K562 (cell line): ENCODE results near the gene PLA2G3. TPM values are rescaled to one million over a fixed set of nuclear protein-coding genes. Genes with fewer than 3 reads are reported as not detected.

Source experiments
- ATAC-seq: fragments of 200-7000 bp; cut with Tn5 transposase; 3 replicates; pipeline ENCODE4 v1.9.1; 2020; ENCODE audit warnings: moderate library complexity
- BruUV-seq: library from RNA; stranded (reverse); fragments of 400-500 nt; replicated peaks from 2 replicates; lab custom pipeline; 2021; lab: Mats Ljungman, UMichigan
- CTCF ChIA-PET: fragments of 300-600 bp; formaldehyde crosslinking; extraction: SDS; loops from one replicate; lab custom pipeline; 2021; ENCODE audit warnings: low intra/inter-chr PET ratio; lab: Yijun Ruan, JAX
- POLR2A ChIA-PET: fragments of 300-600, 350-650 bp; sonication (Branson Sonifier 250); formaldehyde crosslinking; extraction: SDS; loops from one replicate; lab custom pipeline; 2021; ENCODE audit warnings: antibody characterized with exemption, inconsistent platforms; lab: Yijun Ruan, JAX
- DNase-seq, 4 experiments: peaks; one replicate each; pipeline versions ENCODE4 v3.0.0 to v3.0.0-alpha.2; 2011 to 2018; ENCODE audit warnings: low spot score in 3 of 4, mixed read lengths in 3 of 4; ENCODE audit errors: extremely low read depth in 1 of 4
- FAIRE-seq: peaks from 2 replicates; lab custom pipeline; 2011; peaks lifted over from hg19 to GRCh38; lab: Jason Lieb, UNC
- H2AFZ ChIP-seq: 2 replicates; pipeline ENCODE4 v1.6.0; 2011; ENCODE audit warnings: low read depth, low read length, control low read depth, inconsistent platforms
- H3K27ac ChIP-seq: fragments of 200-600 bp; 3 replicates; pipeline ENCODE4 v1.8.0; 2011; ENCODE audit warnings: low read depth, mild to moderate bottlenecking, control low read depth, inconsistent platforms, low read length, moderate library complexity, mixed read lengths; ENCODE audit errors: extremely low read depth
- H3K27me3 ChIP-seq, 2 experiments: fragments of 300-600 bp in 1 of 2; 2 replicates in 1 of 2; 3 replicates in 1 of 2; pipeline versions ENCODE4 v1.6.0 to v1.8.0; 2011; ENCODE audit warnings: inconsistent platforms in 2 of 2, low read length in 2 of 2, mild to moderate bottlenecking in 1 of 2, mixed read lengths in 1 of 2, moderate library complexity in 1 of 2; ENCODE audit not compliant: control insufficient read depth in 2 of 2, insufficient read depth in 2 of 2
- H3K36me3 ChIP-seq: fragments of 300-600 bp; 3 replicates; pipeline ENCODE4 v1.8.0; 2011; ENCODE audit warnings: mild to moderate bottlenecking, low read length, inconsistent platforms; ENCODE audit not compliant: control insufficient read depth, insufficient read depth
- H3K4me1 ChIP-seq, 2 experiments: fragments of 200-600 bp in 1 of 2; replicated peaks in 1 of 2; 2 replicates in 1 of 2; 3 replicates in 1 of 2; pipeline versions ENCODE4 v1.5.1 to v1.8.0; 2011; ENCODE audit warnings: inconsistent platforms in 2 of 2, low read length in 2 of 2, mild to moderate bottlenecking in 1 of 2, mixed read lengths in 1 of 2, moderate library complexity in 1 of 2; ENCODE audit not compliant: control insufficient read depth in 2 of 2, insufficient read depth in 2 of 2
- H3K4me2 ChIP-seq: 2 replicates; pipeline ENCODE4 v1.6.1; 2011; ENCODE audit warnings: low read length, control low read depth, inconsistent platforms, mixed read lengths; ENCODE audit not compliant: insufficient read depth
- H3K4me3 ChIP-seq: fragments of 200-600 bp; sonication (generic), shearing (Covaris generic); 2 replicates; pipeline ENCODE4 v1.5.1; 2016; ENCODE audit warnings: control low read depth, inconsistent platforms
- H3K79me2 ChIP-seq: fragments of 200-600 bp; 3 replicates; pipeline ENCODE4 v1.8.0; 2011; ENCODE audit warnings: low read length, inconsistent platforms; ENCODE audit not compliant: control insufficient read depth, insufficient read depth
- H3K9ac ChIP-seq, 2 experiments: 2 replicates each; pipeline versions ENCODE4 v1.6.0 to v1.6.1; 2011; ENCODE audit warnings: low read depth in 2 of 2, low read length in 2 of 2, control low read depth in 1 of 2, inconsistent platforms in 1 of 2, mild to moderate bottlenecking in 1 of 2, mixed read lengths in 1 of 2; ENCODE audit not compliant: insufficient read depth in 1 of 2
- H3K9me1 ChIP-seq: one replicate; pipeline ENCODE4 v1.6.0; 2011; ENCODE audit warnings: inconsistent platforms, mild to moderate bottlenecking, low read length, moderate library complexity; ENCODE audit not compliant: control insufficient read depth, insufficient read depth
- H3K9me3 ChIP-seq: replicated peaks from 2 replicates; pipeline ENCODE4 v1.5.1; 2011; ENCODE audit warnings: low read depth, low read length, inconsistent platforms; ENCODE audit not compliant: control insufficient read depth, insufficient read depth
- H4K20me1 ChIP-seq: replicated peaks from 2 replicates; pipeline ENCODE4 v1.6.1; 2011; ENCODE audit warnings: low read length, inconsistent platforms, mixed read lengths; ENCODE audit not compliant: control insufficient read depth, insufficient read depth
- BRD9 ChIP-seq: fragments of 450-650 bp; IDR thresholded peaks from 2 replicates; pipeline ENCODE4 v1.6.1; 2018; ENCODE audit warnings: low read depth; ENCODE audit not compliant: partially characterized antibody
- KAT7 ChIP-seq: sonication (generic); formaldehyde crosslinking; IDR thresholded peaks from 2 replicates; pipeline ENCODE4 v1.8.0; 2022; ENCODE audit warnings: missing genetic modification reagents, mild to moderate bottlenecking, borderline replicate concordance
- KDM5B ChIP-seq: fragments of 200-600 bp; sonication (generic); IDR thresholded peaks from 2 replicates; pipeline ENCODE4 v1.6.1; 2012; ENCODE audit warnings: low read depth, mild to moderate bottlenecking, moderate library complexity, low read length, control low read depth, inconsistent platforms; ENCODE audit not compliant: insufficient replicate concordance
- KLF6 ChIP-seq: fragments of 250-450 bp; sonication (Bioruptor Pico); IDR thresholded peaks from 2 replicates; pipeline ENCODE4 v1.4.0; 2020; ENCODE audit warnings: mild to moderate bottlenecking, moderate library complexity, borderline replicate concordance
- NR3C1 ChIP-seq: sonication (generic); formaldehyde crosslinking; IDR thresholded peaks from 2 replicates; pipeline ENCODE4 v1.8.1; 2022; ENCODE audit warnings: missing genetic modification reagents
- PRDM10 ChIP-seq: fragments of 450-650 bp; IDR thresholded peaks from 2 replicates; pipeline ENCODE4 v1.6.1; 2018; ENCODE audit not compliant: partially characterized antibody
- TRIM24 ChIP-seq, 2 experiments: fragments of 450-650 bp; IDR thresholded peaks; 2 replicates each; pipeline ENCODE4 v1.6.1; 2016
- U2AF1 ChIP-seq: fragments of 200-400 bp; formaldehyde crosslinking; optimal IDR thresholded peaks from 2 replicates; pipeline ENCODE3; 2017; ENCODE audit warnings: mild to moderate bottlenecking, low read depth, low read length, moderate library complexity
- ZFP30 ChIP-seq: fragments of 250-450 bp; sonication (Bioruptor Pico); IDR thresholded peaks from 2 replicates; pipeline ENCODE4 v1.8.0; 2022; ENCODE audit warnings: moderate library complexity, mild to moderate bottlenecking, inconsistent platforms, borderline replicate concordance
- ZNF740 ChIP-seq, 3 experiments: fragments of 200-800 bp in 1 of 3; sonication (Bioruptor generic) in 1 of 3; sonication (generic) in 1 of 3; formaldehyde crosslinking in 1 of 3; IDR thresholded peaks; 2 replicates each; pipeline versions ENCODE4 v1.6.1 to v1.8.0; 2016 to 2022; ENCODE audit warnings: mild to moderate bottlenecking in 2 of 3, missing compliant biosample characterization in 2 of 3, missing genetic modification characterization in 2 of 3, missing genetic modification reagents in 1 of 3
- WGBS: fragments of 100-300 bp; shearing (Covaris generic); methylation state at CpG from one replicate; pipeline ENCODE4 v1.1.6; 2016; ENCODE audit warnings: low coverage, mixed read lengths; ENCODE audit not compliant: insufficient coverage; ENCODE audit errors: missing lambda C conversion rate; 5-methylcytosine and 5-hydroxymethylcytosine counted together
- in situ Hi-C: fragments of 300-500 bp; cut with MboI; formaldehyde crosslinking; loops from 4 replicates; pipeline ENCODE4 v1.15.0; 2018; ENCODE audit warnings: inconsistent platforms, mixed read lengths
- intact Hi-C: fragments of 100-400 bp; cut with micrococcal nuclease; formaldehyde crosslinking; loops from 2 replicates; pipeline ENCODE4 v1.14.2; 2022
- polyA plus RNA-seq, 8 experiments: library from polyadenylated mRNA; depleted of rRNA in 4 of 8; stranded (reverse) in 5 of 8; unstranded in 3 of 8; fragments of >200 nt; fragmentation: Nextera tagmentation in 2 of 8; fragmentation: Illumina TruSeq in 1 of 8; extraction: Ambion mirVana in 2 of 8; extraction: Trizol in 1 of 8; gene quantifications; 2 replicates each; pipeline versions ENCODE4 v1.2.1 to v1.2.3, GENCODE V29; 2011 to 2014; ENCODE audit warnings: inconsistent platforms in 1 of 8, missing spikeins in 1 of 8
- total RNA-seq, 7 experiments: library from RNA; depleted of rRNA in 6 of 7; stranded (reverse); fragments of >200 nt in 6 of 7; fragmentation: Illumina TruSeq in 2 of 7; extraction: Trizol in 2 of 7; gene quantifications; 2 replicates each; pipeline versions ENCODE4 v1.2.1 to v1.2.3, GENCODE V29; 2011 to 2021; ENCODE audit warnings: low replicate concordance in 1 of 7
- TF ChIP-seq, protein P1 (sequence below): fragments of 450-650 bp; formaldehyde crosslinking; IDR thresholded peaks from 2 replicates; pipeline ENCODE4 v1.4.0; 2022; ENCODE audit warnings: missing genetic modification characterization
- TF ChIP-seq, protein P2 (sequence below): fragments of 250-450 bp; sonication (Bioruptor Pico); IDR thresholded peaks from 2 replicates; pipeline ENCODE4 v1.4.0; 2020; ENCODE audit warnings: borderline replicate concordance

Gene PLA2G3
- total and polyA plus RNA-seq, 9 of the 15 experiments (the other 6 are each of a cell fraction or from before 2014, with no cell fraction given): 0.18 to 1.4 (median 0.64) TPM

DNA sequence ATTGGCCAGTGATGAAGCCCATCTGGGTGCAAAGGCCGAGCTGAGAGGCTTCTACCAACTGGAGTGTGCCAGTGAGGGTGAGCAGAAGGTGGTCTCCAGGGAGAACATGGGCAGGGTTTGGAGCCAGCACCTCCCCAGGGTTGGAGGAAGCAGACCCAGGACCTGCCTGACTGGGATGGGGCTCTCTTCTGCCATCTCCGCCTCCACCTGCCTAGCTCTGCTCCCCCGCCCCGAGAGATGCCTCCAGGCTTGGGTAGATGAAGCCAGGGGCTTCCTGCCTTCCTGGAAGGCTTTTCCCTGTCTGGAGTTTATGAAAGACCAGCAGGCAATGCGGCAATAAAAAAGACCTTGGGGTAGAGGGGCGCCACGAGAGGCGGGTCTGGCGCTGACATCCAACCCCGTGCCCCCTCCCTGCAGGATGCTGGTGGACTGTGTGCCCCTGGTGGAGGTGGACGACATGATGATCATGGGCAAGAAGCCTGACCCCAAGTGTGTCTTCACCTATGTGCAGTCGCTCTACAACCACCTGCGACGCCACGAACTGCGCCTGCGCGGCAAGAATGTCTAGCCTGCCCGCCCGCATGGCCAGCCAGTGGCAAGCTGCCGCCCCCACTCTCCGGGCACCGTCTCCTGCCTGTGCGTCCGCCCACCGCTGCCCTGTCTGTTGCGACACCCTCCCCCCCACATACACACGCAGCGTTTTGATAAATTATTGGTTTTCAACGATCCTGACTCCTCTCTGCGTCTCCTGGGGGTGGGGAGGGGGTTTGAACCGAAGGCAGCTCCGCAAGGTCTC is 36.2 kb downstream of the PLA2G3 start:
- Histone ChIP-seq H2AFZ (no peak overlapping the region), H3K9me3 (no peaks in the 10 kb centered on the region), H3K4me3 (no peak overlapping the region), H3K4me2 (no peak overlapping the region), H3K27me3 (no peaks in the 10 kb centered on the region), H4K20me1 (no peaks in the 10 kb centered on the region), H3K9me1 (peaks cover 2% of the 10 kb centered on the region), H3K9ac (no peak overlapping the region), H3K27ac (no peak overlapping the region), H3K4me1 (peaks cover 8 to 18% of the 10 kb centered on the region in 2 experiments; a peak in 4 of 5 replicates), H3K36me3 (peaks cover 10% of the 10 kb centered on the region; the same call in 2 of the 3 replicates), H3K79me2 (no peaks in the 10 kb centered on the region)
- in situ Hi-C loops: loop anchor here (5.0 kb wide), 2 partner anchors 38 to 123 kb away; partner anchors contain the start of gene PLA2G3
- ATAC-seq (no peak), DNase-seq (no peak), FAIRE-seq (no peak)
- BruUV-seq: no TSS peak
- CTCF ChIA-PET: no interaction called here
- WGBS: 87% methylated on average over 10 of the region's 33 CpGs
- intact Hi-C loops: no loop called here
- POLR2A ChIA-PET: interaction anchor here (1.0 to 4.4 kb wide), 3 partner anchors 15 to 46 kb away, joined by 3 to 18 read pairs (median 4); no protein-coding TSS in a partner anchor
- TF ChIP-seq, protein P1, sequence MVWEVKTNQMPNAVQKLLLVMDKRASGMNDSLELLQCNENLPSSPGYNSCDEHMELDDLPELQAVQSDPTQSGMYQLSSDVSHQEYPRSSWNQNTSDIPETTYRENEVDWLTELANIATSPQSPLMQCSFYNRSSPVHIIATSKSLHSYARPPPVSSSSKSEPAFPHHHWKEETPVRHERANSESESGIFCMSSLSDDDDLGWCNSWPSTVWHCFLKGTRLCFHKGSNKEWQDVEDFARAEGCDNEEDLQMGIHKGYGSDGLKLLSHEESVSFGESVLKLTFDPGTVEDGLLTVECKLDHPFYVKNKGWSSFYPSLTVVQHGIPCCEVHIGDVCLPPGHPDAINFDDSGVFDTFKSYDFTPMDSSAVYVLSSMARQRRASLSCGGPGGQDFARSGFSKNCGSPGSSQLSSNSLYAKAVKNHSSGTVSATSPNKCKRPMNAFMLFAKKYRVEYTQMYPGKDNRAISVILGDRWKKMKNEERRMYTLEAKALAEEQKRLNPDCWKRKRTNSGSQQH (CRISPR knock-in tag): no peak
- TF ChIP-seq BRD9: no peak
- TF ChIP-seq PRDM10: no peak
- TF ChIP-seq U2AF1: no peak
- TF ChIP-seq ZNF740 (CRISPR knock-in tag; IDR thresholded peaks at IDR 0.05): no peak
- TF ChIP-seq ZNF740 (tag; IDR thresholded peaks at IDR 0.05): no peak
- TF ChIP-seq, protein P2, sequence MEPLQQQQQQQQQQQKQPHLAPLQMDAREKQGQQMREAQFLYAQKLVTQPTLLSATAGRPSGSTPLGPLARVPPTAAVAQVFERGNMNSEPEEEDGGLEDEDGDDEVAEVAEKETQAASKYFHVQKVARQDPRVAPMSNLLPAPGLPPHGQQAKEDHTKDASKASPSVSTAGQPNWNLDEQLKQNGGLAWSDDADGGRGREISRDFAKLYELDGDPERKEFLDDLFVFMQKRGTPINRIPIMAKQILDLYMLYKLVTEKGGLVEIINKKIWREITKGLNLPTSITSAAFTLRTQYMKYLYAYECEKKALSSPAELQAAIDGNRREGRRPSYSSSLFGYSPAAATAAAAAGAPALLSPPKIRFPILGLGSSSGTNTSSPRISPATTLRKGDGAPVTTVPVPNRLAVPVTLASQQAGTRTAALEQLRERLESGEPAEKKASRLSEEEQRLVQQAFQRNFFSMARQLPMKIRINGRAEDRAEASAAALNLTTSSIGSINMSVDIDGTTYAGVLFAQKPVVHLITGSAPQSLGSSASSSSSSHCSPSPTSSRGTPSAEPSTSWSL: no peak
- no peak for TF ChIP-seq KDM5B
- no peak for TF ChIP-seq TRIM24 (IDR thresholded peaks at IDR 0.05)
- TF ChIP-seq NR3C1 (CRISPR knock-in tag): no peak
- TF ChIP-seq KLF6 (CRISPR knock-in tag): no peak
- no peak for TF ChIP-seq KAT7
- no peak for TF ChIP-seq ZFP30 (CRISPR knock-in tag)
